Activated CD4-positive, alpha-beta T cell treated with anti-CD3 and anti-CD28 coated beads for 4 hours (primary cell): ENCODE measurements around the gene VTN.

Experiments
- DNase-seq, 2 donors: peaks; one replicate each; pipeline ENCODE4 v3.0.0-alpha.2; 2020

The VTN gene, protein sequence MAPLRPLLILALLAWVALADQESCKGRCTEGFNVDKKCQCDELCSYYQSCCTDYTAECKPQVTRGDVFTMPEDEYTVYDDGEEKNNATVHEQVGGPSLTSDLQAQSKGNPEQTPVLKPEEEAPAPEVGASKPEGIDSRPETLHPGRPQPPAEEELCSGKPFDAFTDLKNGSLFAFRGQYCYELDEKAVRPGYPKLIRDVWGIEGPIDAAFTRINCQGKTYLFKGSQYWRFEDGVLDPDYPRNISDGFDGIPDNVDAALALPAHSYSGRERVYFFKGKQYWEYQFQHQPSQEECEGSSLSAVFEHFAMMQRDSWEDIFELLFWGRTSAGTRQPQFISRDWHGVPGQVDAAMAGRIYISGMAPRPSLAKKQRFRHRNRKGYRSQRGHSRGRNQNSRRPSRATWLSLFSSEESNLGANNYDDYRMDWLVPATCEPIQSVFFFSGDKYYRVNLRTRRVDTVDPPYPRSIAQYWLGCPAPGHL

GRCh38 chr17:28370035-28370743 lies at the start of gene VTN:
Gene VTN, minus strand, starts transcription at chr17:28370307. Its CDS starts 104 bp downstream, at chr17:28370203.
- no peak for DNase-seq

- peak; percentile 49 to 61 for DNase-seq
Observed at GRCh38 chr17:28416703-28417311, 46.7 kb upstream of the VTN start.

DNA sequence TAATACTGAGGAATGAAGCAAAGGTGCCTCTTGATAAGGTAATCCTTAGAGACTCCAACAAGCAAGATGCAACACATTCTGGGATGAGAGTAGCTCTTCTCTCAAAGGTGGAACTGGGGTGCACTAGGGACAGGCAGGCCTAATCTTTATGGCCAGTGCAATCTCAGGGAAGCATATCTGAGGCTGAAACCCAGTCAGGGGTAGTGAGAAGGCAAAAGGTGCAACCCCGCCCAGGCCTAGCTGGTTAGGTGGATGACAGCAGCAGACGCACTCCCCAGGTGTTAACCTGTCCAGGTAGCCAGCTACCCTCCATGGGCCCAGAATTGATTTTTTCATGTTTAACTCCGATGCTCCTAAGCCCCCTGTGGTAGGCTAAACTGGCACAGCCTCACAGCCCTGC lies 45.8 kb upstream of the VTN start:
- DNase-seq, result no peak

GRCh38 chr17:28413804-28414203 lies 43.7 kb upstream of the VTN start:
- DNase-seq, result no peak

DNA sequence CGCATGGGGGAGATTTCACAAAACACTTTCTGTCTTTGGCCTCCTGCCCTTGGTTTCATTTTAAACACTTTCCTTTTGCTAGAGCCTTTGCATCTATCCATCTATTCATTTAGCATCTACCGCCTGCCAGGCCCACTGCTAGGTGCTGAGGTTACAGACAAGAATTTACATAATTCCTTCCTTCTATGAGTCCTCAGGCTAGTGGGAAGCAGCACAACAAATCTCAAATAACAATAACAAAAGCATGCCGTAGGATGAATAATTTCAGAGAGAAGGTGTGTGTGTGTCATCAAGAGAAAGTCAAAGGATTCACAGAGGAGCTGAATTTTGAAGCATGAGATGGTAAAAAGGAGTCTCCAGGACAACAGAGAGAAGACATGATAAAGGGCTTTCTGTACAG lies 42.0 kb upstream of the VTN start:
- DNase-seq, result no peak

- no peak for DNase-seq
Observed at GRCh38 chr17:28407974-28408306, 37.8 kb upstream of the VTN start.

DNA sequence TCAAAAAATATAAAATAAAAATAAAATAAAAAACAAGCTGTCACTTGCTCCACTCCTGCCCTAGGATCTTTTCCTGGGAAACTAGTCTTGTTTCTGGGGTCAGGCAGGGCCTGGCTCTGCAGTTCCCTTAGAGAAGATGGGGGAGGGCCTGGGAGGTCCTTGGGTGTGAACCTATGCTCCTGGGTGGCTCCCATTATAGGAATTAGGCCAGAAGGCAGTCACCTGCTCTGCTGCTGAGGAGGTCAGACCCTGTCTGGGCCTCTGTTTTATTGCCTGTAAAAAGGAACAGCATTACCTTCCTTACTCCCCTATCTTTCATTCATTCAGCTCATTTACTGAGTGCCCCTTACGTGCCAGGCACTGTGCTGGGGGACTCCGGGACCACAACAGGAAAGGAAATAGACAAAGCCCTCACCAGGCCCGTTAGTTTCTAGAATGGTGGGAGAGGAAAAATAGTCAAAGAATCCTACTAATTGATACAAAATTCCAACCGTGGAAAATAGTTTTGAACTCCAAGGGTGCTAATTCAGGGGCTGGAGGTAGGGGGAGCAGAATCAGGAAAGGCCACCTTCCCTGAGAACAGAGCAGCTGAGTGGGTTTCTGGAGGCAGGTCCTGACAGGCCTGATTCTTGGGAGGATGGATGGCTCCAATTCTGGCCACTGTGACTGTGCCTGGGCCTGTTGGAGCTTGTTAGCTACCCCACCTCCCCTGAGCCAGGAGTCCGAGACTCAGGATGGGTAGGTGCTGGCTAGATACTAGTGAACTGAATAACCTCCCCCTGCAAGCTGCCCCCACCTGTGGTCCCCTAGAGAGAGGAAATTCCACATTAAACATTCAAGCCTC lies 37.2 kb upstream of the VTN start:
- no peak for DNase-seq

- DNase-seq, result no peak
Observed at GRCh38 chr17:28406473-28406814, 36.3 kb upstream of the VTN start.

- DNase-seq, result peak; percentile 32 to 40
Observed at GRCh38 chr17:28405632-28406472, 35.7 kb upstream of the VTN start, which contains the start of gene SLC46A1. Gene SLC46A1, minus strand, starts transcription at chr17:28406212. Its CDS starts 98 bp downstream, at chr17:28406114.

DNA sequence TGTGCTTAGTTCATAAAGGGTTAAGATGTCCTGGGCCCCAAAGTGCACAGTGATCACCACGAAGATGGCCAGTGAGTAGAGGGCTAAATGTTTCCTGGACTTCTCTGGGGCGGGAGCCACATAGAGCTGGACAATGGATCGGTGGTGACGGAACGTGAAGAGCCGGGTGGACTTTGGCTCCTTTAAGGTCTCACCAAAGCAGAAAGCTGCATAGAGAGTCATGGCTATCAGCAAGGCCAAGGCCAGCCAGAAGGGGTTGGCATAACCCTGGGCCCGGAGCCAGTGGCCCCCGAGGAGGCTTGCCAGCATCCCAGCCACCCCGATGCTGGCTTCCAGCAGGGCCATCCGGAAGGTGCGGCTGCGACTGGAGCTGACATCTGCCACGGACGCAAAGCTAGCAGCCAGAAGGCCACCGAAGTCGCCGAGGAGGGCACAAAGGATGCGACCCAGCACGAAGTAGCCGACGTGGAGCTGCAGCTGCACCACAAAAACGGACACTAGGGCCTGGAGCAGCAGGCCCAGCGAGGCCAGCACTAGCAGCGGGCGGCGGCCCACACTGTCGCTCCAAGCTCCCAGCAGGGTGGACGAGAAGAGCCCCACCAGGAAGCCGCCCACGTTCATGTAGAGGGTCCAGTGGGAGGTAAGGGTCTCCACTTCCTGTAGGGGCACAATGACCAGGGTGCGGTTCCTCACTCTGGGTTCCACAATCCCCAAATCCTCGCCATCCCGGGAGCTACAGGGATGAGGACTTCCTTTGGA lies 34.9 kb upstream of the VTN start:
- no peak for DNase-seq

GRCh38 chr17:28404461-28404811 lies 34.3 kb upstream of the VTN start:
- no peak for DNase-seq

DNA sequence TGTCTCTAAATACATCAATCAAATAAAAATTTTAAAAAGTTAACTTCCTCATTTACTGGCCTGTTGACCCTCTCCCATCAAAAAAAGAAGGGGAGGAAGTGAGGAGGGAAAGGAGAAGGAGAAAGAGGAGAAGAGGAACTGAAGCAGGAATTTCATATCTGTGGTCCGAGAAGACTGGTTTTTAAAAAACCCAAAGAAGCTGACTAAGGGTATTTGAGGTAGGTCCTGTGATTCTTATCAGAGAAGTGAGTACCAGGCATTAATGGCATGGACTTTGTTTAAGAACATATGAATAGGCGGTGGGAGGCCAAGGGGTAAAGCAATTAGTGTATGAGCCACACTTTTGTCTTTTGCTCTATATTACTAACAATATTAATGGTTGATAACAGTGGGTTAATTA lies 33.9 kb upstream of the VTN start:
- DNase-seq, result no peak

- DNase-seq, result no peak
Observed at GRCh38 chr17:28402844-28403243, 32.7 kb upstream of the VTN start.

- no peak for DNase-seq
Observed at GRCh38 chr17:28402224-28402630, 32.1 kb upstream of the VTN start.

GRCh38 chr17:28399808-28400207 lies 29.7 kb upstream of the VTN start:
- DNase-seq, result no peak

GRCh38 chr17:28398280-28398981 lies 28.3 kb upstream of the VTN start:
- DNase-seq, result no peak

DNA sequence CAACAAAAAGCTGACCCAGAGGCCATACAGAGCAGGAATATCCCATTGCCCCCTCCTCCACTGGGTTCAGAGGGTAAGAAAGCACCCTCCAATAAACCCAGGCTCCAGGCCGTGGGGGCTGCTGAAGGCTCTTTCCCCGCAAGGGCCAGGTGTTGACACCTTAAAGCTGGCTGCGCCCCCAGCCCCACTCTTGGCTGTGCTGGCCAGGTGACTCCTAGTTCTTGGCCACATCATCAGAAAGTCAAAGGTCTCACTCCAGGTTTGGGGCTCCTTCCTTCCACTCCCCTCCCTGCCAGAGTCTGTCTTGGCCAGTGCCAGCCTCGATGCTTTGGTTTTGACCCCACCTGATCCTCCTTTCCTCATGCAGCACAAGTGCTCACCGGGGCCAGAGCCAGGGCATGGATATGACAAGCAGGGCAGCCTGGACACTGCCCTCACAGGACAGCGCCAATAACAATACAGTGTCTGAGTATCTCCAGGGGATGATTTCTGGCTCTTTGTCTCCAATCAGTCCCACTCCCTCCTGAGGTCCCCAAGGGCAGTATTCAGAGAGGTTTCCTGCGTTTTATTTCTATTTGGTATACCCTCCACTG lies 27.7 kb upstream of the VTN start:
- DNase-seq, result no peak

- DNase-seq, result no peak
Observed at GRCh38 chr17:28397275-28397674, 27.2 kb upstream of the VTN start.

DNA sequence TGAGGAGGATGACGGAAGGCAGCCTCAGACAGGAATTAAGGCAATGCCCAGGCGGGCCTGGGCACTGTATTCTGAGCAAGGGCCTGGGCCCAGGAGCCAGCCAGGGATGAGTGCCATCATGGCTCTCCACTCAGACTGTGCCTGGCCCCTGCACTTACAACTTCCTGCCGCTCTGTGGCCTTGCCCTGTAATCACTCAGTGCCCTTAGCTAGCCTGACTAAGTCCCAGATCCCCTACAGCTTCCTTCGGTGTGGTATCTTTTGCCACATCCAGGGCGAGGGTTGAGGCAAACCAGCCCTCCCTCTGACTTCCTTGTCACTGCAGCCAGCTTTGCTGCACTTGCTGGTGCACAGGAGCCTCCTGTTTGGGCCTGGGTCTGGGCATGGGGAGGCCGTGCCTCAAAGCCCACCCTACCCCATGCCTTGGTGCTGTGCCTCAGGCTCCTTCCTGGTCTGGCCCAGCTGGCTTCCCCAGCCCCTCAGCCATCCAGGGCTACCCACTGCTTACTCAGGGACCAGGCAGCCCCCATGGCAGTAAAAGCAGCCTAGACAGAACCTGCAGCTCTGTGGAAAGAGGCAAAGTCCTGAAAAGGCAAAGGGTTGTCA lies 26.6 kb upstream of the VTN start:
- DNase-seq, result no peak

DNA sequence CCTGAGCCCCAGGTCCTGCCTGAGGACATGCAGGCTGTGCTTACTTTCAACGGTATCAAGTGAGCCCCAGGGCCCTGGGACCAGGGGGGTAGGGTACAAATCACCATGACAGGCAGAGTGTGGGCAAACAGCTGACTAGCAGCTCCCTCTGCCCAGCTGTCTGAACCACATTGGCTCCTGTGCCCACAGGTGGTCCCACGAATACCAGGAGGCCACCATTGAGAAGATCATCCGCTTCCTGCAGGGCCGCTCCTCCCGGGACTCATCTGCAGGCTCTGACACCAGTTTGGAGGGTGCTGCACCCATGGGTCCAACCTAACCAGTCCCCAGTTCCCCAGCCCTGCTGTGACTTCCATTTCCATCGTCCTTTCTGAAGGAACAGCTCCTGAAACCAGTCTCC lies 25.9 kb upstream of the VTN start:
- DNase-seq, result no peak
